ENCODE measurements around the gene FAM222B. TPM values are rescaled to one million over a fixed set of nuclear protein-coding genes. Genes with fewer than 3 reads are reported as not detected.

Gene FAM222B
- total and polyA plus RNA-seq, 2 donors = 6.8 to 15.0 TPM

DNA sequence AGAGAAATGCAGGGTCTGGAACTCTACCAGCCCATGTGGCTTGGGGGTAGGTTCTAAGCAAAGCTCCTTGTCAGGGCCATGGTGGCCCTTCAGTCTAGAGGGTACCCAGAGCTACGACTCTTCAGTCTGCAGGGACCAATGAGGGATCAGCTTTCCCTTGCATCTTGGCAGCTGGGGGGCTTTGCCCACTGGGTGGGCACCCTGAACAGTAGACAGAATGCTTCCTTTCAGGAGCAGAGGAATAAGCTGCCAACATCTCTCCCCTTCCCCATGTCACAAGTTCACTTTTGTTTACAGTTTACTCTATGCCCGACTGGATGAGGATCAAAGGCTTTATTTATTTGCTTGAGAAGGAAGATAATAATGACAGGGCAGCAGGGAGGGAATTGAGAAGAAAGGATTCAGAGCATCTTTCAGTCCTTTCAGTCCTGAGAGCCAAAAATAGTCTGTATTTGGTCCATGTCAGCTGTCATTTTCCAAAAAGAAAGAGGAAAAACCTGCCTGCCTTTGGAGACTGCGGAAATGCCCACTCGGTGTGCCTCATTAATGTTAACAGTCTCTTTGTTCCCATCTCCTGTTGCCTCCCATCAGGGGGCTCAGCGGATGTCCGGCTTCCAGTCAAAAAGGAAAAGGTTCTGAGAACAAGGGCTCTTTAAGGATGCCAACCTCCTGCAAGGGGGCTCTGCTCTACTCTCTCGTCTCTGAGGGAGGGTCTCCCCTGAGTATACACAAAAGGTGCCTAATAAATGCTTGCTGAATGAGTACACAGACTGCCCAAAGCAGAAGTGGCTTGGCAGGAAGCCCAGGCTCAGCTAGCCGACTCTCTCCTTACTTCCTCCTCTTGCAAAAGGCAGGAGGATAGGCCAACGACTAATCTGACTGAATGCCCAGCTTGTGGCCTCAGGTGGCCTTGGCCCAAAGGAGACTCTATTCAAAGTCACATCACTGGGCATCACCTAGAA, 81.7 kb downstream of the FAM222B start:
- DNase-seq (ENCODE audit: extremely low spot score) = no peak
- Histone ChIP-seq H3K4me3 (ENCODE audit: low read depth, low read length) (no peak overlapping the region), H3K27ac (ENCODE audit: low read depth) (no peak overlapping the region), H3K36me3 (ENCODE audit: insufficient read depth) (no peaks in the 10 kb centered on the region), H3K4me1 (ENCODE audit: insufficient read depth) (no peaks in the 10 kb centered on the region)
- WGBS = 42% methylated on average over 9 of the region's 9 CpGs

DNA sequence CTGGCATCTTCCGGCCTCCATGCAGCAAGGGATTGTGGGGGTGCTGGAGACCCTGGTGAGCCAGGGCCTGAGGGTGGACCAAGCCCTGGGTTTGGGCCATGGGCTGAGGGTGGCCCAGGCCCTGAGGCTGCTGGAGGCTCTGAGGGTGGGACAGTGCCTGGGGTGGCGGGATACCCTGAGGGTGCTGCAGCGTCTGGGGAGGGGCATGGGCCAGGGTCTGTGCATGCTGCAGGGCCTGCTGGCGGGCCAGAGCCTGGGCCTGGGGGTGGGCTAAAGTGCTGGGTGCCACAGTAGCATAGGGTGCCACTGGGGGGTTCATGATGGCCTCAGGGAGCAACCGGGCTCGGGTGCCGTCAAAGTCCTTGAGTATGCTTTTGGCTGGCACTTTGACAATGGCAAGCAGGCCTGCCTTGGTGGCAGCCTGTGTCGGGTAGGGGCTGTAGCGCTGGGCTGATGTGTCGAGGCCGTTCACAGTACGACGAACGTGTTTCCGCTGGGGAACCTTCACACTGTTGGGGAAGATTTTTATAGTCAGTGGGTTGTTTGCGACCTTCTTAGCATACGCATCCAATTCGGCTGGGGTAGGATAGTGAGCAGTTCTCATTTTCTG, 83.2 kb downstream of the FAM222B start:
- 92% methylated on average over 18 of the region's 18 CpGs for WGBS
- Histone ChIP-seq H3K36me3 (ENCODE audit: insufficient read depth) (no peaks in the 10 kb centered on the region), H3K4me1 (ENCODE audit: insufficient read depth) (no peaks in the 10 kb centered on the region), H3K27ac (ENCODE audit: low read depth) (no peak overlapping the region), H3K4me3 (ENCODE audit: low read depth, low read length) (no peak overlapping the region)
- no peak for DNase-seq (ENCODE audit: extremely low spot score)

DNA sequence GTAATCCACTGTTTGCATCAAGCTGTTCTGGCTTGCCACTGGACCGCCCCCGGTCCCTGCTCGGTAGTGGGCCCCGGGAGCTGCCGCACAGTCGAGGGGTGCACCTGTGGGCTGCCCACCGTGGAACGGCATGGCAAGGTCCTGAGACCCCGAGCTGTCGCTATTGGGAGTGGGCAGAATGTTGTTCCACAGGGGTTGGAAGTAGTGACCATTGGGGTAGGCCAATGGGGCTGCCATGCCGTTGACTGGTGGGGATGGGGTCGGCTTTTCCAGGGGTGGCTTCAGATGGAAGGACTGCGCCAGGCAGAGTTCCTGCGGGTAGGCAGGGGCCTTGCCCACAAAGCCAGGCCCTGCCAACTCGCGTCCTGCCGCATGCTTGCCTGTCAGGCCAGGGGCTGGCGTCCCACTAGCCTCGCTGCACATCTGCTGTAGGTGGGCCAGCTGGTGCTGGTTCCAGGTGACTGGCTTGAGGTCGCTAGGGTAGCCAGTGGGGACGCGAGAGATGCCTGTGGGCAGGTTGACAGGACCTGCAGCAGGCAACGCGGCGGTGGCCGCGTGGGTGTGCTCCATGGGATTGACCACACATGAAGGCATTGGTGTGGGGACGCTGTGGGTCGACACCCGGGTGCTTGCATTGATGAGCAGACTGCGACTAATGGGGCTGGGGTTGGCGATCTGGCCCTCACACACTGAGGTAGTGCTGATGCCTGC, 84.0 kb downstream of the FAM222B start:
- H3K4me3 ChIP-seq (ENCODE audit: low read depth, low read length) = no peak overlapping the region
- no peak overlapping the region for H3K27ac ChIP-seq (ENCODE audit: low read depth)
- WGBS = 96% methylated on average over 32 of the region's 32 CpGs
- DNase-seq (ENCODE audit: extremely low spot score) = no peak
- no peaks in the 10 kb centered on the region for H3K4me1 ChIP-seq (ENCODE audit: insufficient read depth)
- no peaks in the 10 kb centered on the region for H3K36me3 ChIP-seq (ENCODE audit: insufficient read depth)

DNA sequence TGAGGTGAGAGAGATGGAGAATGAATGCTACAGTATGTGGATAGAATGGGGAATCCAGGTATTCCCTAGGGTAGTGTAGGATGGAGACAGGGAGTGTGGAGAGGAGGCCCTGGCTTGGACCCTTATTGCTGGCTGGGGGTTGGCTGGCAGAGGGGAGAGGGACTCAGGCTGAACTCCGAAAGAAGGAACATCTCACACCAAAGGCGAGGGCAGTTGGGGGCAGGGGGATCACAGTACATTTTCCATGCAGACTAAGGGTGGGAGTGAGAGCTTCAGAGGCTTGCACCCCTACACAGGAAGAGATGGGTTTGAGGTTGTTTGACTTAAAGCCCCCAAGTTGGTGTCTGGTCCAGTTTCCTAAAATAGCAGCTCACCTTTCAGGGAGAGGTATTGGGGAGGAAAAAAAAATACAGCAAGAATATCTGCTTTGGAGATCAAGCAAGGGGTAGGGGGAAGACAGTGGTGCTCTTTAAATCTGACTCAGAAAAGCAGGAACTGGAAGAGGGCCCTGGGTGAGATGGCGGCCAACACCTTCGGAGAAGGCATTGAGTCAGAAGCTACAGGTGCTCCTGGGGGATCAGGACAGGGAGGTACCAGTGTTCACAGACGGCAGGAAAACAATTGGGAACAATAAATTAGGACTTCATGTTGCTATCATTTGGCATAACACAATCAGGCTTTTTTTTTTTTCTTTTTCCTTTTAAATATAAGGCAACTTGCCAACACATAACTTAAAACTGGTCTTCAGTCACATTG, 86.4 kb downstream of the FAM222B start:
- WGBS = 84% methylated on average over 5 of the region's 5 CpGs
- Histone ChIP-seq H3K4me1 (ENCODE audit: insufficient read depth) (no peaks in the 10 kb centered on the region), H3K36me3 (ENCODE audit: insufficient read depth) (no peaks in the 10 kb centered on the region), H3K27ac (ENCODE audit: low read depth) (no peak overlapping the region), H3K4me3 (ENCODE audit: low read depth, low read length) (no peak overlapping the region)
- no peak for DNase-seq (ENCODE audit: extremely low spot score)

DNA sequence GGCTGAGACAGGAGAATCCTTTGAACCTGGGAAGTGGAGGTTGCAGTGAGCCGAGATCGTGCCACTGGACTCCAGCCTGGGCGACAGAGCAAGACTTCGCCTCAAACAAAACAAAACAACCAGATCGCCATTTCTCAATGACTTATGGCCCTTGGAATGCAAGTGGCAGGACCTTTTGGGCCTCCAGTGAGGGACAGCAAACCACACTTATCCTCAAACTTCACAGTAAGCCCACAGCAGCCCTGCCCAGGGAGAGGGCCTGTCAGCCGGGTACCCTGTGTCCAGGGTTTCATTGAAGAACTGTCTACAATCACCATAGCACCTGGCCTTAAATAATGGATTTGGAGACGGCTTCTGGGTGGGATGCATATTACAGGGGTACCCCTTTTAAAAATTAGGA, 87.1 kb downstream of the FAM222B start:
- 88% methylated on average over 7 of the region's 7 CpGs for WGBS
- DNase-seq (ENCODE audit: extremely low spot score) = no peak

DNA sequence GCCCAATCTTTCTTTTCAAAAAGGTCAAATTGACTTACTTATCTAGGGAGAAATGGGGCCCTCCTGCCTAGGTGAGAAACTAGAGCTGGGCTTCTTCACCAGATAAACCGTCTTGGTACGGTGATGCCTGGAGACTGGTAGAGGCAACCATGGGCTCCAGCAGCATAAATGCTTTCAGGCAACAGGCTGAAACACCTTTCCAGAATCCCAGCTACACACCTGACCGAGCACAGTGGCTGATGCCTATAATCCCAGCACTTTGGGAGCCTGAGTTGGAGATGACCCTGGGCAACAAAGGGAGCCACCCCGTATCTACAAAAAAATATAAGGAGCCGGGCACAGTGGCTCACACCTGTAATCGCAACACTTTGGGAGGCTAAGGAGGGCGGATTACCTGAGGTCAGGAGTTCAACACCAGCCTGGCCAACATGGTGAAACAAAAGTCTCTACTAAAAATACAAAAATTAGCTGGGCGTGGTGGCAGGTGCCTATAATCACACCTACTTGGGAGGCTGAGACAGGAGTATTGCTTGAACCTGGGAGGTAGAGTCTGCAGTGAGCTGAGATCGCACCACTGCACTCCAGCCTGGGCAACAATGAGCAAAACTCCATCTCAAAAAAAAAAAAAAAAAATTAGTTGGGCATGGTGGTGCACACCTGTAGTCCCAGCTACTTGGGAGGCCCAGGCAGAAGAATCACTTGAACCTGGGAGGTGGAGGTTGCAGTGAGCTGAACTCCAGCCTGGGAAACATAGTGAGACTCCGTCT, 90.8 kb downstream of the FAM222B start:
- no peak overlapping the region for H3K27ac ChIP-seq (ENCODE audit: low read depth)
- no peak for DNase-seq (ENCODE audit: extremely low spot score)
- WGBS = 94% methylated on average over 10 of the region's 10 CpGs
- H3K4me1 ChIP-seq (ENCODE audit: insufficient read depth) = no peaks in the 10 kb centered on the region
- no peaks in the 10 kb centered on the region for H3K36me3 ChIP-seq (ENCODE audit: insufficient read depth)
- no peak overlapping the region for H3K4me3 ChIP-seq (ENCODE audit: low read depth, low read length)

More for the DNA sequence above, 87.1 kb downstream of the FAM222B start:
- Histone ChIP-seq H3K27ac (ENCODE audit: low read depth) (no peak overlapping the region), H3K4me1 (ENCODE audit: insufficient read depth) (no peaks in the 10 kb centered on the region), H3K4me3 (ENCODE audit: low read depth, low read length) (no peak overlapping the region), H3K36me3 (ENCODE audit: insufficient read depth) (no peaks in the 10 kb centered on the region)

DNA sequence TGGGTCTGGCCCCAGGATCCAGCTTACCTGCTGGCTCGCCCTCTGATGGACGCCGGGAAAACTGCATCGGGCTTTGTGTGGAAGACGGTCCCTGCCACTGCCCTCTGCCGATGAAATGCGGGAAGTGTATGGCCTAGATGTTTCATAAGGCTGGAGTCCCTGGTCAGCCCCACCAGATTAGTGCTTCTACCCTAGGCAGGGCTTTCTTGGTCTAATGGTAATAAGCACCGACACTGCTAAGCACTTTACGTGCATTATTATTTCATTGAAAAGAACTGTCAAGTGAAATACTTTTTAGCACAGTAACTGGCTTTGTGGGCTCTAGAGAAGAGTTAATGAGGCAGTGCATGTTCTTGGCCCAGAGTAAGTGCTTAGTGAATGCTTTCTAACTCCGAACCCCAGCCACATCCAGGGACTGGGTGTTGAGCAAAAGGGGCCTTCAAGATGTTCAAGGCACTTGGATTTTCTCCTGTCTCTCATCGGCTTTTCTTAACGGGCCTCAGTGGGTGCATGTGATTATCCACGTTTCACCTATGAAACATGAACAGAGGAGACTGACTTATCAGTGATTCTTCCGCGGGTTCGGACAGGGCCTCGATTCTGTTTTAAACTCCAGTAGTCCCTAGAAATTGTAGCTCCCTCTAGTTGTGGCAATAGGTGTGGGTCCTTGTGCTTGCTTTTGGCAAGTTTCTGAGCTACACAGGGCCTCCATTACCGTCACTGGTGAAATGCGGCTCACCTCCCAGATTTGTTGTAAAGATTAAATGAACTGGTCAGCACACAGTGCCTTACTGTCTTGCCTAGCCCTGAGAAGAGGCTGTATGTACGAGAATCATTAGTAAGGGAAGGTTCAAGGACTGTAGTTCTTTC, 92.2 kb downstream of the FAM222B start:
- no peak overlapping the region for H3K27ac ChIP-seq (ENCODE audit: low read depth)
- no peak overlapping the region for H3K4me3 ChIP-seq (ENCODE audit: low read depth, low read length)
- WGBS = 37% methylated on average over 20 of the region's 20 CpGs
- H3K36me3 ChIP-seq (ENCODE audit: insufficient read depth) = no peaks in the 10 kb centered on the region
- H3K4me1 ChIP-seq (ENCODE audit: insufficient read depth) = no peaks in the 10 kb centered on the region
- peak; percentile 81 for DNase-seq (ENCODE audit: extremely low spot score)

DNA sequence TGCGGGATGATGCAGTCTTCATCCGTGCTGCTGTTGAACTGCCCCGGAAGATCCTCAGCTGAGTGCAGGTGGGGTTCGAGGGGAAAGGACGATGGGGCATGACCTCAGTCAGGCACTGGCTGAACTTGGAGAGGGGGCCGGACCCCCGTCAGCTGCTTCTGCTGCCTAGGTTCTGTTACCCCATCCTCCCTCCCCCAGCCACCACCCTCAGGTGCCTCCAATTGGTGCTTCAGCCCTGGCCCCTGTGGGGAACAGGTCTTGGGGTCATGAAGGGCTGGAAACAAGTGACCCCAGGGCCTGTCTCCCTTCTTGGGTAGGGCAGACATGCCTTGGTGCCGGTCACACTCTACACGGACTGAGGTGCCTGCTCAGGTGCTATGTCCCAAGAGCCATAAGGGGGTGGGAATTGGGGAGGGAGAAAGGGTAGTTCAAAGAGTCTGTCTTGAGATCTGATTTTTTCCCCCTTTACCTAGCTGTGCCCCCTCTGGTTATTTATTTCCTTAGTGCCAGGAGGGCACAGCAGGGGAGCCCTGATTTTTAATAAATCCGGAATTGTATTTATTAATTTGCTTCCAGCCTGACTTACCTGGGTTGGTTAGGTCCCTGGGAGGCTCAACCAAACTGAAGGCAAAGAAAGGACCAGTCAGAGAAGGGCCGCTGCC, 92.9 kb downstream of the FAM222B start:
- H3K4me1 ChIP-seq (ENCODE audit: insufficient read depth) = no peaks in the 10 kb centered on the region
- H3K4me3 ChIP-seq (ENCODE audit: low read depth, low read length) = no peak overlapping the region
- no peak for DNase-seq (ENCODE audit: extremely low spot score)
- no peaks in the 10 kb centered on the region for H3K36me3 ChIP-seq (ENCODE audit: insufficient read depth)
- WGBS = 62% methylated on average over 11 of the region's 11 CpGs
- H3K27ac ChIP-seq (ENCODE audit: low read depth) = no peak overlapping the region

DNA sequence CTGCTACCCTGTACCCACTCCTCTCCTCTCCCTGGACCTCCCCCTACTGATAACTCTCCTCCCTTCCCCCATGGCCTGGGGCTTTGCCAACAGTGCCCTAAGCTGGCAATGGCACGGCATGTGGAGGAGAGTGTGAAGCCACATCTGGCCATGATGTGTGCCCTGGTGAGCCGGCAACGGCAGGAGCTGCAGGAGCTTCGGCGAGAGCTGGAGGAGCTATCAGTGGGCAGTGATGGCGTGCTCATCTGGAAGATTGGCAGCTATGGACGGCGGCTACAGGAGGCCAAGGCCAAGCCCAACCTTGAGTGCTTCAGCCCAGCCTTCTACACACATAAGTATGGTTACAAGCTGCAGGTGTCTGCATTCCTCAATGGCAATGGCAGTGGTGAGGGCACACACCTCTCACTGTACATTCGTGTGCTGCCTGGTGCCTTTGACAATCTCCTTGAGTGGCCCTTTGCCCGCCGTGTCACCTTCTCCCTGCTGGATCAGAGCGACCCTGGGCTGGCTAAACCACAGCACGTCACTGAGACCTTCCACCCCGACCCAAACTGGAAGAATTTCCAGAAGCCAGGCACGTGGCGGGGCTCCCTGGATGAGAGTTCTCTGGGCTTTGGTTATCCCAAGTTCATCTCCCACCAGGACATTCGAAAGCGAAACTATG, 93.6 kb downstream of the FAM222B start:
- WGBS = 72% methylated on average over 18 of the region's 18 CpGs
- no peaks in the 10 kb centered on the region for H3K4me1 ChIP-seq (ENCODE audit: insufficient read depth)

DNA sequence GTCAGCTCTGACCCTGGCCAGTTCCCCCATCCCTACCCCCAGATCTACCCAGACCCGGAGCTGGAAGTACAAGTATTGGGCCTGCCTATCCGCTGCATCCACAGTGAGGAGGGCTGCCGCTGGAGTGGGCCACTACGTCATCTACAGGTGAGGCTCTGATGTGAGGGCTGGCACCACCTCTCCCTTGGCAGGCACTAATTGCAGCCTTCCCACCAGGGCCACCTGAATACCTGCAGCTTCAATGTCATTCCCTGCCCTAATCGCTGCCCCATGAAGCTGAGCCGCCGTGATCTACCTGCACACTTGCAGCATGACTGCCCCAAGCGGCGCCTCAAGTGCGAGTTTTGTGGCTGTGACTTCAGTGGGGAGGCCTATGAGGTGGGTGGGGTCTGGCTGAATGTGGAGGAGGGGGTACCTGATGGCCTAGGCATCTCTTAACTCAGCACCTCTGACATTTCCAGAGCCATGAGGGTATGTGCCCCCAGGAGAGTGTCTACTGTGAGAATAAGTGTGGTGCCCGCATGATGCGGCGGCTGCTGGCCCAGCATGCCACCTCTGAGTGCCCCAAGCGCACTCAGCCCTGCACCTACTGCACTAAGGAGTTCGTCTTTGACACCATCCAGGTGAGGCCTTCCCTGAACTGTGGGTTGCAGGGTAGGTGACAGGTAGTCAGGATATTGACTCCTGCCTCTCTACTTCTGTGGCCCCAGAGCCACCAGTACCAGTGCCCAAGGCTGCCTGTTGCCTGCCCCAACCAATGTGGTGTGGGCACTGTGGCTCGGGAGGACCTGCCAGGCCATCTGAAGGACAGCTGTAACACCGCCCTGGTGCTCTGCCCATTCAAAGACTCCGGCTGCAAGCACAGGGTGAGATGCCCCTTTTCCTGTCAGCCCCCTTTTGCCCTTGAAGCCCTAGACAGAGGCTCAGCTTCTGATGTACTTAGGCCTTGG, 94.5 kb downstream of the FAM222B start:
- DNase-seq (ENCODE audit: extremely low spot score) = no peak
- H3K27ac ChIP-seq (ENCODE audit: low read depth) = no peak overlapping the region
- H3K4me3 ChIP-seq (ENCODE audit: low read depth, low read length) = no peak overlapping the region
- no peaks in the 10 kb centered on the region for H3K36me3 ChIP-seq (ENCODE audit: insufficient read depth)
- no peaks in the 10 kb centered on the region for H3K4me1 ChIP-seq (ENCODE audit: insufficient read depth)
- 89% methylated on average over 18 of the region's 18 CpGs for WGBS

More for the DNA sequence above, 93.6 kb downstream of the FAM222B start:
- H3K36me3 ChIP-seq (ENCODE audit: insufficient read depth) = no peaks in the 10 kb centered on the region
- no peak overlapping the region for H3K4me3 ChIP-seq (ENCODE audit: low read depth, low read length)
- no peak for DNase-seq (ENCODE audit: extremely low spot score)
- H3K27ac ChIP-seq (ENCODE audit: low read depth) = no peak overlapping the region

Measured in urinary bladder (tissue), 4 donors.